GM12878 (cell line): ENCODE results near the gene CACHD1.

ENCODE experiments used
- REST ChIP-seq: IDR thresholded peaks from 2 replicates; pipeline ENCODE4 v1.6.1; 2012; ENCODE audit warnings: mild to moderate bottlenecking, low read depth, low read length
- SRF ChIP-seq, 2 experiments: IDR thresholded peaks; 2 replicates each; pipeline ENCODE4 v1.6.1; 2011; ENCODE audit warnings: low read depth in 2 of 2, low read length in 2 of 2, mild to moderate bottlenecking in 1 of 2, moderate library complexity in 1 of 2
- YY1 ChIP-seq: IDR thresholded peaks from 2 replicates; pipeline ENCODE4 v1.6.1; 2011; ENCODE audit warnings: low read depth, mild to moderate bottlenecking, low read length
- TF ChIP-seq, protein P1 (sequence below): IDR thresholded peaks from 2 replicates; pipeline ENCODE4 v1.6.1; 2011; ENCODE audit warnings: low read depth, mild to moderate bottlenecking, low read length, moderate library complexity, borderline replicate concordance; ENCODE audit errors: extremely low read depth

- TF ChIP-seq YY1: no peak
- no peak for TF ChIP-seq SRF (IDR thresholded peaks at IDR 0.05; ENCODE audit: low read depth in 2 of 2, low read length in 2 of 2)
- no peak for TF ChIP-seq REST
- TF ChIP-seq, protein P1, sequence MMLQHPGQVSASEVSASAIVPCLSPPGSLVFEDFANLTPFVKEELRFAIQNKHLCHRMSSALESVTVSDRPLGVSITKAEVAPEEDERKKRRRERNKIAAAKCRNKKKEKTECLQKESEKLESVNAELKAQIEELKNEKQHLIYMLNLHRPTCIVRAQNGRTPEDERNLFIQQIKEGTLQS: no peak
Measured at GRCh38 chr1:64711266-64711665, 241.3 kb downstream of the CACHD1 start.
